ENCODE data around the gene KLF3. TPM values are rescaled to one million over a fixed set of nuclear protein-coding genes. Genes with fewer than 3 reads are reported as not detected.

The KLF3 gene
- total and polyA plus RNA-seq, 8 donors = 13.0 to 113 (median 55.0) TPM

GRCh38 chr4:38738940-38739803 is 75.2 kb downstream of the KLF3 start:
- H3K4me1 ChIP-seq = no peaks in the 10 kb centered on the region
- no peak overlapping the region for H3K4me3 ChIP-seq
- no peak for DNase-seq
- H3K9me3 ChIP-seq = no peaks in the 10 kb centered on the region
- H3K27me3 ChIP-seq = no peaks in the 10 kb centered on the region
- 91 to 94% (median 93%) methylated on average over 6 of the region's 6 CpGs for WGBS, 5 donors
- H3K36me3 ChIP-seq = no peaks in the 10 kb centered on the region
- H3K27ac ChIP-seq = no peak overlapping the region
- TF ChIP-seq EP300 (IDR thresholded peaks at IDR 0.05) (no peak), POLR2A (IDR thresholded peaks at IDR 0.05) (no peak), CTCF (IDR thresholded peaks at IDR 0.05) (no peak), POLR2AphosphoS5 (IDR thresholded peaks at IDR 0.05) (no peak)
- intact Hi-C loops (cut with DNase I; ENCODE audit: low total_unique reads) = no loop called here

DNA sequence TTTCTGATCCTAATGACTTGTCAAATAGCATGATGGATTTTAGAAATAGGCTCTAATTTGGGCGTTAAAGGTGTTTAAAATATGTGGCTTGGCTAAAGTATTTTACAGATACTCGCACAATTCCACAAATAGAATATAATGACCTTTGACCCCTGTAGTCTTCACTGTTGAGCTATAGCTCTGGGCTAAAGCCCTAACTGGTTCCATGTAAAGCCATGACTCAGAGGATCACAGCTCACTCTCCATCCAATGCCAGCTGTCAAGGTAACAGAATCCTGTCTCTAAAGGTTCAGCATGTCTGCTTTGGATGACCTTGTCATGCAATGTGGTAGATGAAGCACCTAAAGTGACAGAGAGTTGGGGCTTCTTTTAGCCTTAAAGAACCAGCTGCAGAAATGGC is 76.3 kb downstream of the KLF3 start:
- Histone ChIP-seq H3K9me3 (no peaks in the 10 kb centered on the region), H3K27ac (no peak overlapping the region), H3K4me3 (no peak overlapping the region), H3K27me3 (no peaks in the 10 kb centered on the region), H3K4me1 (no peaks in the 10 kb centered on the region), H3K36me3 (no peaks in the 10 kb centered on the region)
- 51 to 80% (median 74%) methylated on average over 2 of the region's 2 CpGs for WGBS, 5 donors
- TF ChIP-seq CTCF (IDR thresholded peaks at IDR 0.05) = no peak
- DNase-seq = no peak
- intact Hi-C loops (cut with DNase I; ENCODE audit: low total_unique reads) = no loop called here

- WGBS, 5 donors = 68 to 90% (median 79%) methylated on average over 1 of the region's 1 CpG
- H3K27ac ChIP-seq = peak overlapping the region in 1 of 5 donors; percentile 20
- H3K27me3 ChIP-seq = no peaks in the 10 kb centered on the region
- intact Hi-C loops (cut with DNase I; ENCODE audit: low total_unique reads) = no loop called here
- peaks cover 0 to 15% (median 10%) of the 10 kb centered on the region in 4 donors for H3K9me3 ChIP-seq
- no peak for DNase-seq
- TF ChIP-seq POLR2A (IDR thresholded peaks at IDR 0.05) (no peak), EP300 (IDR thresholded peaks at IDR 0.05) (no peak), POLR2AphosphoS5 (IDR thresholded peaks at IDR 0.05) (no peak), CTCF (IDR thresholded peaks at IDR 0.05) (no peak)
- peak overlapping the region in 1 of 4 donors; percentile 6 for H3K4me3 ChIP-seq
- no peaks in the 10 kb centered on the region for H3K4me1 ChIP-seq
- H3K36me3 ChIP-seq = no peaks in the 10 kb centered on the region
Measured at GRCh38 chr4:38743866-38744265, 79.9 kb downstream of the KLF3 start.

DNA sequence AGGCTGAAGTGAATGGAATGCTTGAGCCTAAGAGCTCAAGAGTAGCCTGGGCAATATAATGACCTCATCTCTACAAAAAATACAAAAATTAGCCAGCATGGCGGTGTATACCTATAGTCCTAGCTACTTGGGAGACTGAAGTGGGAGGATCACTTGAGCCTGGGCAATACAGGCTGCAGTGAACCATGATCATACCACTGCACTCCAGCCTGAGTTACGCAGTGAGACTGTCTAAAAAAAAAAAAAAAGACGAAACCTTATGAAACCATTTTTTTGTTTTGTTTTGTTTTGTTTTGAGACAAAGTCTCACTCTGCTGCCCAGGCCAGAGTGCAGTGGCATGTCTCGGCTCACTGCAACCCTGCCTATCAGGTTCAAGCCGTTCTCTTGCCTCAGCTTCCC is 81.9 kb downstream of the KLF3 start:
- TF ChIP-seq EP300 (IDR thresholded peaks at IDR 0.05) (no peak), POLR2AphosphoS5 (IDR thresholded peaks at IDR 0.05) (no peak), CTCF (IDR thresholded peaks at IDR 0.05) (no peak), POLR2A (IDR thresholded peaks at IDR 0.05) (no peak)
- intact Hi-C loops (cut with DNase I; ENCODE audit: low total_unique reads) = no loop called here
- Histone ChIP-seq H3K4me1 (no peaks in the 10 kb centered on the region), H3K36me3 (no peaks in the 10 kb centered on the region), H3K9me3 (peaks cover 0 to 15% (median 10%) of the 10 kb centered on the region in 4 donors), H3K4me3 (no peak overlapping the region), H3K27me3 (no peaks in the 10 kb centered on the region), H3K27ac (no peak overlapping the region)
- DNase-seq = no peak
- 95 to 96% (median 95%) methylated on average over 5 of the region's 5 CpGs for WGBS, 5 donors

All from stomach (tissue), 9 donors.